ENCODE data around the gene NCLN.
"Not testable (repeated sequence)": the region's sequence is repeated elsewhere in the genome, so short reads cannot be mapped to it uniquely, and the experiment has no call there.

NCLN gene

GRCh38 chr19:3231288-3231687, 45.6 kb downstream of the NCLN start:
- DNase-seq, result no peak

- DNase-seq, result no peak
Observed at GRCh38 chr19:3233116-3233515, 47.4 kb downstream of the NCLN start.

- DNase-seq, result no peak
Observed at GRCh38 chr19:3233831-3234230, 48.1 kb downstream of the NCLN start.

- DNase-seq, result no peak
Observed at GRCh38 chr19:3234800-3235199, 49.1 kb downstream of the NCLN start.

GRCh38 chr19:3235604-3236003, 49.9 kb downstream of the NCLN start:
- not testable (repeated sequence) for DNase-seq

GRCh38 chr19:3236272-3236671, 50.5 kb downstream of the NCLN start:
- no peak for DNase-seq

- DNase-seq, result no peak
Observed at GRCh38 chr19:3238066-3238561, 52.4 kb downstream of the NCLN start.

- DNase-seq, result no peak
Observed at GRCh38 chr19:3239367-3239766, 53.6 kb downstream of the NCLN start.

GRCh38 chr19:3243819-3244700, 58.3 kb downstream of the NCLN start:
- no peak for DNase-seq

GRCh38 chr19:3245050-3245449, 59.3 kb downstream of the NCLN start:
- DNase-seq, result no peak

GRCh38 chr19:3248728-3249326, 63.1 kb downstream of the NCLN start:
- DNase-seq, result no peak

GRCh38 chr19:3249408-3249807, 63.7 kb downstream of the NCLN start:
- DNase-seq, result no peak

- DNase-seq, result peak; percentile 17
Observed at GRCh38 chr19:3250675-3251074, 64.9 kb downstream of the NCLN start.

GRCh38 chr19:3251229-3251628, 65.5 kb downstream of the NCLN start:
- no peak for DNase-seq

GRCh38 chr19:3252650-3253049, 66.9 kb downstream of the NCLN start:
- no peak for DNase-seq

- no peak for DNase-seq
Observed at GRCh38 chr19:3253270-3253669, 67.5 kb downstream of the NCLN start.

- no peak for DNase-seq
Observed at GRCh38 chr19:3254520-3254919, 68.8 kb downstream of the NCLN start.

GRCh38 chr19:3257071-3257470, 71.3 kb downstream of the NCLN start:
- DNase-seq, result no peak

All from activated CD4-positive, alpha-beta T cell treated with anti-CD3 and anti-CD28 coated beads for 1 hour (primary cell).